Esophagus muscularis mucosa (tissue), 4 donors: ENCODE measurements around the gene SAP30.

Experiments
- CTCF ChIP-seq, 3 experiments: fragments of 200-600 bp in 2 of 3; fragments of 450-650 bp in 1 of 3; sonication (generic) in 2 of 3; IDR thresholded peaks; one replicate each; pipeline ENCODE4 v1.5.1; 2017 to 2019; ENCODE audit warnings: antibody characterized with exemption in 3 of 3, mild to moderate bottlenecking in 2 of 3, moderate library complexity in 1 of 3
- EP300 ChIP-seq: sonication (generic); formaldehyde crosslinking; IDR thresholded peaks from one replicate; pipeline ENCODE4 v1.6.1; 2017; ENCODE audit warnings: antibody characterized with exemption
- POLR2A ChIP-seq: fragments of 450-650 bp; IDR thresholded peaks from one replicate; pipeline ENCODE4 v1.6.1; 2017; ENCODE audit warnings: antibody characterized with exemption, moderate library complexity, mild to moderate bottlenecking, low read depth
- POLR2AphosphoS5 ChIP-seq, 2 donors: sonication (generic); formaldehyde crosslinking; IDR thresholded peaks; one replicate each; pipeline ENCODE4 v1.6.1; 2017; ENCODE audit warnings: antibody characterized with exemption in 2 of 2

- TF ChIP-seq CTCF (IDR thresholded peaks at IDR 0.05) (no peak), POLR2AphosphoS5 (IDR thresholded peaks at IDR 0.05) (no peak), POLR2A (no peak), EP300 (no peak)
Measured at GRCh38 chr4:173347467-173347866, 23.3 kb upstream of the SAP30 start.
